SH-SY5Y (cell line): ENCODE results near the gene C2CD4A.

Experiments
- GATA2 ChIP-seq: IDR thresholded peaks from 2 replicates; pipeline ENCODE4 v1.6.1; 2011; ENCODE audit warnings: mild to moderate bottlenecking, low read depth, low read length
- GATA3 ChIP-seq: IDR thresholded peaks from 2 replicates; pipeline ENCODE4 v1.6.1; 2011; ENCODE audit warnings: low read depth, mild to moderate bottlenecking, low read length, moderate library complexity

DNA sequence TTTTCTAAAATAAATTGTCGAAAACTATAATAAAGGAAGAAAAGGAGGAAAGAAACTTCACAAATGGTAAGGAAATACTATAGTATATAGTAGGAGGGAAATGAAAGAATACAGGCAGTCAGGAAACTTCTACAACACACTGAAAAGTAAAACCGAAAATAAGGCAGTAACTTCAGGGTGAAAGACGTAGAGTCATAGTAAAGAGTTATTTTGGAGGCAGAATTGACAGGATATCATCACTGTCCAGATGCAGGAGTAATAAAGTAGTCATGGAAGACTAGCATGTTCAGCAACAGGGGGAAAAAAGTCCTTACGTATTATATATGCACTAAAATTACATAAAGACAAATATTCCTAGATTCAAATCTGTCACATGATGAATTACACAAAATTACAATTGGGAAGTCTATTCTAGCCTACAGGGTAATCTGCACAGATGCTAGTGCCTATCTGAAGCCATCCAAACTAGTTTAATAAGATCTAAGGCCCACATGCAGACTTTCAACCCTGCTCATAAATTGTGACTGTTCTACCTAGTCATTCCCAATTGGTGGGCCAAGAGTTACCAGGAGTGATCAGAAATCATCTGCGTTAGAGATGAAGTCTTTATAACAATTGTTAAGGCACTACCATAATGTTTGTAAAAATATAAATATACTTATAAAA, 20.6 kb upstream of the C2CD4A start:
- no peak for TF ChIP-seq GATA3
- no peak for TF ChIP-seq GATA2
